ENCODE measurements around the gene PCDHGA6.
A peak's percentile ranks its signal among the peaks of the same experiment; 100 is the strongest.
"Not testable (repeated sequence)": the region's sequence is repeated elsewhere in the genome, so short reads cannot be mapped to it uniquely, and the experiment has no call there.

The PCDHGA6 gene

DNA sequence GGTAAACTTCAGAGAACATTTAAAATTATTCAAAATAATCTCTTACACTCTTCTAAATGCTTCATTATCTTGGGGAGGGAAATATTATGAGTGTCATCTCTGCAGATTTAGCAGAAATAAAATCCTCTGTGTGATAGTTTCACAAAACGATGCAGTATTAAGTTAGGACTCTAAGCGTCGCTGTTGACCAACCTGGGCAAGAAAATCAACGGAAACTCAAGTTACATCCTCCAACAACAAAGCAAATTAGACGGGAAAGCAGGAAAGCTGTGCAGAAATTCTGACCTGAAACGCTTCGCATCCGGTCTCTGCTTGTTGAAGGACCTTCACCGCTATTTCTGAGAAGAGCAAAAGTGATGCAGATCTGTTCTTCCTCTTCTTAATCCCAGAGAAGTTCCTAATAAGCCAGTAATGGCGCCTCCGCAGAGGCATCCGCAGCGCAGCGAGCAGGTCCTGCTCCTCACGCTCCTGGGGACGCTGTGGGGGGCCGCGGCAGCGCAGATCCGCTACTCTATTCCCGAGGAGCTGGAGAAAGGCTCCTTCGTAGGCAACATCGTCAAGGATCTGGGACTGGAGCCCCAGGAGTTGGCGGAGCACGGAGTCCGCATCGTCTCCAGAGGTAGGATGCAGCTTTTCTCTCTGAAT is at the start of gene PCDHGA6:
Gene PCDHGA6, plus strand, starts transcription at position 219 of the 645 bp plus-strand sequence. Its CDS starts 193 bp downstream, at position 412.
- no peak for DNase-seq

DNA sequence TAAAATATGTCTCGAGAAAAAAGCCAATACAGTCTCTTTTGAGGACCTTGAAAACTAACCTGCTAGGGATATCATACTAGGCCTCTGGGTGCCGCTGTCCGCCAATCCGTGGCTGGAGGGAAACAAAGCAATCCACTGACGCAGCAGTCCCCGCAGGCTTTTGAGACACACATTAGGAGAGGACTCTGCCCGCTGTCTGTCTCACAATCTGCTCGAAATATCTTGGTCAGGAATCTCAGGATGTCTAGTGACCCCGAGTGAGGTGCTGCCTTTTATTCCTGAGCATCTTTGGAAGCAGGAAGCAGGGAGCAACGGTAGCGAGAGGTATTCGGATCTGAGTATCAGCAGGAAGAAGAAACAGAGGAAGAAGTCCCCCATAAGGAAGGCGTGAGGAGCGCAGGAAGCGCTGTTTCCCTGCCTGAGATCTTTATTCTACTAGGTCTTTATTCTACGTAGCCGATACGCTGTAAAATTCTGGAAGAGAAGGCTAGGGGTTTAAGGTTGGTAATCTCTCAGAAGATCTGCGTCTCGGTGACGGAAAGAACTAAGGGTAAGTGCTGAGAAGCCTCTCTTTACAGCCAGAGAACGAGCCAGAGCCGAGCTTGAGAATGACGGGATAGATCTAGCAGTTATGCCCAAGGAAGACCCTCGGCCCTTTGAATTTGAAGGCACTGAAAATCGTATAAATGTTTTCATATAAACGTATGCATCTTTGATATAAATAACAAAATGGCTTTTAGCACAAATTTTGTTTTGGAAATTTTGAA is 47.4 kb upstream of the PCDHGA6 start:
- no peak for DNase-seq

DNA sequence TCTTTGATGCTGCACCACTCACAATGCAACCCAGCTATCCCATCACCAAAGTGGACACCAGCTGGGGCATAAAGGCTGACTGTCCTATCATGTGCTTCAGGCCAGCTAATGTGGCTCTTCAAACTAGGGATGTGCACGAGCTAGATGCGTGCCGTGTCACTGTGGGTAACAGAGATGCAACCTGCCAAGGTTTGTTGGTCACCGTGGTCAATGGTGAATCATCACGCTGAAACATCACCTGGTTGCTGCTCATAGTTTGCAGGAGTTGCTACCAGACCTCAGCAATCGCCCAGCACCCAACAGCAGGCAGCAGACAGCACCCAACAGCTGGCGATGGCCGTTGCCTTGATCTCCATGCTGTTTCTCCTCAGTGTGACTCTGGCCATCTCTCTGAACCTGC is 45.5 kb upstream of the PCDHGA6 start:
- DNase-seq, result no peak

DNA sequence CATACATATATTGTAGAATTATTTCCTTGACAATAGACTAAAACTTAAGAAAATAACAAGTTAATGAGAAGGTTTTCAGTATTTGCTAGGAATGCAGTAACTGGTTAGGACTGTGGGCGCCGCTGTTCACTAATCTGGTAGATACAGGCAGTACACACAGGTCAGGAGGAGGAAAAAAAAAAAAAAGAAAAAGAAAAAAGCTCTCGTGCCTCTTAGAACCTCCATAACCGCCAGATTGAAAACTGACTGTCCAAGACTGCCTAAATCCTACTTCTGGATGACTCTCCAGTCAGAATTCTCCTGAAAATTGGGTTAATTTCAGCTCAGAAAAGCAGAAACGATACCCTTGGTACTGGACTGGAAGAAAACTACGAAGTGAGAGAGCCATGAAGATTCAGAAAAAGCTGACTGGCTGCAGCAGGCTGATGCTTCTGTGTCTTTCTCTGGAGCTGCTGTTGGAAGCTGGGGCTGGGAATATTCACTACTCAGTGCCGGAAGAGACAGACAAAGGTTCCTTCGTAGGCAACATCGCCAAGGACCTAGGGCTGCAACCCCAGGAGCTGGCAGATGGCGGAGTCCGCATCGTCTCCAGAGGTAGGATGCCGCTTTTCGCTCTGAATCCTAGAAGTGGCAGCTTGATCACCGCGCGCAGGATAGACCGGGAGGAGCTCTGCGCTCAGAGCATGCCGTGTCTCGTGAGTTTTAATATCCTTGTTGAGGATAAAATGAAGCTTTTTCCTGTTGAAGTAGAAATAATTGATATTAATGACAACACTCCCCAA is 43.2 kb upstream of the PCDHGA6 start, which contains the start of gene PCDHGA1:
Gene PCDHGA1, plus strand, starts transcription at position 216 of the 782 bp plus-strand sequence.
- DNase-seq, result no peak

DNA sequence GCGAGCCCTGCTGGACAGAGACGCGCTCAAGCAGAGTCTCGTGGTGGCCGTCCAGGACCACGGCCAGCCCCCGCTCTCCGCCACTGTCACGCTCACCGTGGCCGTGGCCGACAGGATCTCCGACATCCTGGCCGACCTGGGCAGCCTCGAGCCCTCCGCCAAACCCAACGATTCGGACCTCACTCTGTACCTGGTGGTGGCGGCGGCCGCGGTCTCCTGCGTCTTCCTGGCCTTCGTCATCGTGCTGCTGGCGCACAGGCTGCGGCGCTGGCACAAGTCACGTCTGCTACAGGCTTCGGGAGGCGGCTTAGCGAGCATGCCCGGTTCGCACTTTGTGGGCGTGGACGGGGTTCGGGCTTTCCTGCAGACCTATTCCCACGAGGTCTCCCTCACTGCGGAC is 41.1 kb upstream of the PCDHGA6 start:
- not testable (repeated sequence) for DNase-seq

DNA sequence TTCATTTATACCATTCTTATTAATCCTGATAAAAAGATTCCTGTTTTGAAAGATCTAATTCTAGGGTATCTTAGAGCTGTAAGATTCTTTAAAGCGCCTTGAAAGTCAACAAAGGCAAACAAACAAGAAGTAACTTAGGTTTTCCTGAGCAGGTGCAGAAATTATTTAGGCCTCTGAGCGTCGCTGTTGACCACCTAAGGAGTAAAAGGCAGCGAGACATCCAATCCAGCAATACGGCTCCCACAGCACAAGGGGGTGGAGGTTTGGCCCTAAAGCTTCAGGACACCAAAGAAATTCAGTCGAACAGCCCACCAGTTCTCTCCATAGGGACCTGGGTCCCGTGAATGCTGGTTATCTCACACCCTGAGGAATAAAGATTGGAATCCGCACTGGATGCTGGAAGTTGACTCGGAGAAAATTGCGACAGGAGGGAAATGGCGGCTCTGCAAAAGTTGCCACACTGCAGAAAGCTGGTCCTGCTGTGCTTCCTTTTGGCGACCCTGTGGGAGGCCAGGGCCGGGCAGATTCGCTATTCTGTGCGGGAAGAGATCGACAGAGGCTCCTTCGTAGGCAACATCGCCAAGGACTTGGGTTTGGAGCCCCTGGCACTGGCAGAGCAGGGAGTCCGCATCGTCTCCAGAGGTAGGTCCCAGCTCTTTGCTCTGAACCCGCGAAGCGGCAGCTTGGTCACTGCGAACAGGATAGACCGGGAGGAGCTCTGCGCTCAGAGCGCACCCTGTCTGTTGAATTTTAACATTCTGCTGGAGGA is 35.0 kb upstream of the PCDHGA6 start, which contains the start of gene PCDHGA2:
Gene PCDHGA2, plus strand, starts transcription at position 223 of the 769 bp plus-strand sequence.
- no peak for DNase-seq

DNA sequence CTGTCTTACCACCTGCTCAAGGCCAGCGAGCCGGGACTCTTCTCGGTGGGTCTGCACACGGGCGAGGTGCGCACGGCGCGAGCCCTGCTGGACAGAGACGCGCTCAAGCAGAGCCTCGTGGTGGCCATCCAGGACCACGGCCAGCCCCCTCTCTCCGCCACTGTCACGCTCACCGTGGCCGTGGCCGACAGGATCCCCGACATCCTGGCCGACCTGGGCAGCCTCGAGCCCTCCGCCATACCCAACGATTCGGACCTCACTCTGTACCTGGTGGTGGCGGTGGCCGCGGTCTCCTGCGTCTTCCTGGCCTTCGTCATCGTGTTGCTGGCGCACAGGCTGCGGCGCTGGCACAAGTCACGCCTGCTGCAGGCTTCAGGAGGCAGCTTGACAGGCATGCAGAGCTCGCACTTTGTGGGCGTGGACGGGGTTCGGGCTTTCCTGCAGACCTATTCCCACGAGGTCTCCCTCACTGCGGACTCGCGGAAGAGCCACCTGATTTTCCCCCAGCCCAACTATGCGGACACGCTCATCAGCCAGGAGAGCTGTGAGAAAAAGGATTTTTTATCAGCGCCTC is 32.8 kb upstream of the PCDHGA6 start:
- not testable (repeated sequence) for DNase-seq

DNA sequence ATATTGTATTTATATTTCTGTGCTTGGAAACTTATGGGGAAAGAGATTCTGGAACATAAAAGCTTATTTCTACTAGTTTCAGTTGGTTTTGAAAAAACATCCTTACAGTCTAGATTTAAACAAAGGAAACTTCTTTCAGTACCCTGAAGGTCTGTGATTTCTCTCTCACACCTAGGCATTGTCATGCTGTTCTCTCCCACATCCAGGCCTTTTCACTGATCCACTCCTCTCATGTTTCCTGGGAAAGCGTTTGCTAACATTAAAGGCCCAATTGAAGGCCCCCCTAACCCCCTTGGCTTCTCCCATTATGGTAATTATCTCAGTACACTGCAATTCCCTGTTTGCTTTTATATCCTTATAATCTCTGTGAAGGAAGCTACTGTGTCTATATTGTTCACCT is 30.9 kb upstream of the PCDHGA6 start:
- DNase-seq, result no peak

DNA sequence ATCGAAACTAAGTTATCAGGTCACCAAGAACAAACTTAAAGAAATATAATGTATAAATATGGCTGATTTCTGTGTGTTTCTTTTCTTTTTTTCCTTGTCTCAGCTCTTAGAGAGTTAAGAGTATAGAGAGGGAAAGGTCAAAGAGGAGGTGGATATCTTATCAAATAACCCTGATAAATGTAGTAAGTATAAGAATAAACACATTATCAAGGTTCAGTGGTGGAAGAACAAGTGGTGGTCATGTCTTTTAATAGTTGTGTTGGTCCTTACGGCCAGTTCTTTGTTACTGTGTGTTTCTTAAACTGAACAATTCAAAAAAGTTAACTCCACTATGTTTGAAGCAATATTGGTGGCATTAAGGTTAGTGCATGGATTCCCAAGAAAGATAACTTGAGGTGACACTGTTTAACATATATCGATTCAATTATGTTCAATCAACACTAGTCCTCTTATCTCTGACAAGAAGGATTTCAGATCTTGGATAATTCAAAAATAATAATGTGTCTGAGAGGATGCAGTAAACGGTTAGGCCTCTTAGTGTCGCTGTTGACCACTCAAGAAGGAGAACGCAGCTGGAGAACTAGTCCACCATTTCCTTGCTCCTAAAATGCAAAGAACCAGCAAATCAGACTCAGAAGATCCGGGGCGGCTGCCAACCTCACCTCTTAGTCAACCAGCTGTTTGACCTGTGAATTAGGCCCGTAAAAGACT is 30.3 kb upstream of the PCDHGA6 start, which contains the start of gene PCDHGA3:
Gene PCDHGA3, plus strand, starts transcription at position 588 of the 711 bp plus-strand sequence. CDS start 205 bp downstream, outside the sequence.
- no peak for DNase-seq

DNA sequence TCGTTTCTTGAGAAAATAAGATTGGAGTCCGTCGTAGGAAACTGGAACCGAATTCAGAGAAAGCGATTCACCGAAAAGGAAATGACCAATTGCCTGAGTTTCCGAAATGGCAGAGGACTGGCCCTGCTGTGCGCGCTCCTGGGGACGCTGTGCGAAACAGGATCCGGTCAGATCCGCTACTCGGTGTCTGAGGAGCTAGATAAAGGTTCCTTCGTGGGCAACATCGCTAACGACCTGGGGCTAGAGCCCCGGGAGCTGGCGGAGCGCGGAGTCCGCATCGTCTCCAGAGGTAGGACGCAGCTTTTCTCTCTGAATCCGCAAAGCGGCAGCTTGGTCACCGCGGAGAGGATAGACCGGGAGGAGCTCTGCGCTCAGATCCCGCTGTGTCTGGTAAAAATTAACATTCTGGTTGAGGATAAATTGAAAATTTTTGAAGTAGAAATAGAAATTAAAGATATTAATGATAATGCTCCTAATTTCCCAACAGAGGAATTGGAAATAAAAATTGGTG is 29.7 kb upstream of the PCDHGA6 start:
- DNase-seq, result no peak

DNA sequence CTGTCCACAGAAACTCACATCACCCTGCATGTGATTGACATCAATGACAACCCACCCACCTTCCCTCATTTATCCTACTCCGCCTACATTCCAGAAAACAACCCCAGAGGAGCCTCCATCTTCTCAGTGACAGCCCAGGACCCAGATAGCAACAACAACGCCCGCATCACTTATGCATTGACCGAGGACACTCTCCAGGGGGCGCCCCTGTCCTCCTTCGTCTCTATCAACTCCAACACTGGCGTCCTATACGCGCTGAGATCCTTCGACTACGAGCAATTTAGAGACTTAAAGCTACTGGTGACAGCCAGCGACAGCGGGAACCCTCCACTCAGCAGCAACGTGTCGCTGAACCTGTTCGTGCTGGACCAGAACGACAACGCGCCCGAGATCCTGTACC is 28.4 kb upstream of the PCDHGA6 start:
- DNase-seq, result no peak

DNA sequence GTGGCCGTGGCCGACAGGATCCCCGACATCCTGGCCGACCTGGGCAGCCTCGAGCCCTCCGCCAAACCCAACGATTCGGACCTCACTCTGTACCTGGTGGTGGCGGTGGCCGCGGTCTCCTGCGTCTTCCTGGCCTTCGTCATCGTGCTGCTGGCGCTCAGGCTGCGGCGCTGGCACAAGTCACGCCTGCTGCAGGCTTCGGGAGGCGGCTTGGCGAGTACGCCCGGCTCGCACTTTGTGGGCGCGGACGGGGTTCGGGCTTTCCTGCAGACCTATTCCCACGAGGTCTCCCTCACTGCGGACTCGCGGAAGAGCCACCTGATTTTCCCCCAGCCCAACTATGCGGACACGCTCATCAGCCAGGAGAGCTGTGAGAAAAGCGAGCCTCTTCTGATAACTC is 27.7 kb upstream of the PCDHGA6 start:
- DNase-seq, result not testable (repeated sequence)

DNA sequence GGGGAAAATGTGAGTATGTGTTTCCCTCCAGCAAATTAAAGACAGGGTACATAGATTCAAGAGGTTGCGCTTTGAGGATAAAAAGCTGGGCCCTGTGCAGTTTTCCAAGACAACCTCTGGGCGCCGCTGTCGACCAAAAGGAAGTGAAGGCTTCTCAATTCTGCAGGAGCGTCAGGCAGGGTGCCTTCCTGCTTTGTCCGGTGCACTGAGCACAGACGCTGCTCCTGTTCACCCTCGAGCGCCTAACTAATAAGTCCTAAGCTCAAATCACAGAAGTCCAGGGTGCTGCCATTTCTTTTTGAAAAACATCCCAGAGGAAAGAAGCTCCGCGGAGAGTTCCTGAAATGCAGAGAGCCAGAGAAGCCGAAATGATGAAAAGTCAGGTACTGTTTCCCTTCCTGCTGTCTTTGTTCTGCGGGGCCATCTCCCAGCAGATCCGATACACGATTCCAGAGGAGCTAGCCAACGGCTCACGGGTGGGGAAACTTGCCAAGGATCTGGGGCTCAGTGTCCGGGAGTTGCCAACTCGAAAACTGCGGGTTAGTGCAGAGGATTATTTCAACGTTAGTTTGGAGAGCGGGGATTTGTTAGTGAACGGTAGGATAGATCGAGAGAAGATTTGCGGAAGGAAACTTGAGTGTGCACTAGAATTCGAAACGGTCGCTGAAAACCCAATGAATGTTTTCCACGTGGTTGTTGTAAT is 23.6 kb upstream of the PCDHGA6 start, which contains the start of gene PCDHGB1:
Gene PCDHGB1, plus strand, starts transcription at position 183 of the 703 bp plus-strand sequence. Its CDS starts 162 bp downstream, at position 345.
- DNase-seq, result peak; percentile 1

DNA sequence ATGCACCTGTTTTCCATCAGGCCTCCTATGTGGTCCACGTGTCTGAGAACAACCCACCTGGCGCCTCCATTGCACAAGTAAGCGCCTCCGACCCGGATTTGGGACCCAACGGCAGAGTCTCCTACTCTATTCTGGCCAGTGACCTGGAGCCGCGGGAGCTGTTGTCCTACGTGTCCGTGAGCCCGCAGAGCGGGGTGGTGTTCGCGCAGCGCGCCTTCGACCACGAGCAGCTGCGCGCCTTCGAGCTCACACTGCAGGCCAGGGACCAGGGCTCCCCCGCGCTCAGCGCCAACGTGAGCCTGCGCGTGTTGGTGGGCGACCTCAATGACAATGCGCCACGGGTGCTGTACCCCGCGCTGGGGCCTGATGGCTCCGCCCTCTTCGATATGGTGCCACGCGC is 22.1 kb upstream of the PCDHGA6 start:
- no peak for DNase-seq

DNA sequence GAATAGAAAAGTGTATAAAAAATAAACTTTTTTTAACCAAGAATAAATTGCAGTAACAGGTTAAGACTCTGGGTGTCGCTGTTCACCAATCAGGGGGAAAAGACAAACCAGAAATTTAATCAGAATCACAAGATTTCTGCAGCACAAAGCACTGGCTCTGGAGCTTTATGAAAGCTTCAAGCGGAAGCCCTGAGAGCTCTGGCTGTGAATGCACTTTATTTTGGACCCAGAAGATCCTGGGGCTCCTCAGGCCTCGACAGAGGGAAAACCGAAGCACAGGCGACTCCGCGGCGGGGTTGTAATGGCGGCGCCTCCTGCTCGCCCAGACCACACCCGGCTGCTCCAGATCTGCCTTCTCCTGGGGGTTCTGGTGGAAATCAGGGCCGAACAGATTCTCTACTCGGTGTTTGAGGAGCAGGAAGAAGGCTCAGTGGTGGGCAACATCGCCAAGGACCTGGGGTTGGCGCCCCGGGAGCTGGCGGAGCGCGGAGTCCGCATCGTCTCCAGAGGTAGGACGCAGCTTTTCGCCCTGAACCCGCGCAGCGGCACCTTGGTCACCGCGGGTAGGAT is 18.7 kb upstream of the PCDHGA6 start, which contains the start of gene PCDHGA4:
Gene PCDHGA4, plus strand, starts transcription at position 122 of the 570 bp plus-strand sequence. Its CDS starts 87 bp downstream, at position 209.
- no peak for DNase-seq

DNA sequence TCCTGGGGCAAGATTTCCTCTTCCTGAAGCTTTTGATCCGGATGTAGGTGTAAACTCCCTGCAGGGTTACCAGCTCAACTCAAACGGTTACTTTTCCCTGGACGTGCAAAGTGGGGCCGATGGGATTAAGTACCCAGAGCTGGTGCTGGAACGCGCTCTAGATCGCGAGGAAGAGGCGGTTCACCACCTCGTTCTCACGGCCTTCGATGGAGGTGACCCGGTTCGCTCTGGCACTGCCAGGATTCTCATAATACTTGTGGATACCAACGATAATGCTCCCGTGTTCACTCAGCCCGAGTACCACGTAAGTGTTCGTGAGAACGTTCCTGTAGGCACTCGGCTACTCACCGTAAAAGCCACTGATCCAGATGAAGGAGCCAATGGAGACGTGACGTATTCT is 18.1 kb upstream of the PCDHGA6 start:
- DNase-seq, result no peak

DNA sequence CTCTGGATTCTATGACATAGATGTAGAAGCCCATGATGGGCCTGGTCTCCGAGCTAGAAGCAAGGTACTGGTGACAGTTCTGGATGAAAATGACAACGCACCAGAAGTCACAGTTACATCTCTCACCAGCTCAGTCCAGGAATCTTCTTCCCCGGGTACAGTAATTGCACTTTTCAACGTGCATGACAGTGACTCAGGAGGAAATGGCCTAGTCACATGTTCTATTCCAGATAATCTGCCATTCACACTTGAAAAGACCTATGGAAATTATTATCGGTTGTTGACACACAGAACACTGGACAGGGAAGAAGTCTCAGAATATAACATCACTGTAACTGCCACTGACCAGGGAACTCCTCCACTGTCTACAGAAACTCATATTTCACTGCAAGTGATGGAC is 17.6 kb upstream of the PCDHGA6 start:
- DNase-seq, result no peak

DNA sequence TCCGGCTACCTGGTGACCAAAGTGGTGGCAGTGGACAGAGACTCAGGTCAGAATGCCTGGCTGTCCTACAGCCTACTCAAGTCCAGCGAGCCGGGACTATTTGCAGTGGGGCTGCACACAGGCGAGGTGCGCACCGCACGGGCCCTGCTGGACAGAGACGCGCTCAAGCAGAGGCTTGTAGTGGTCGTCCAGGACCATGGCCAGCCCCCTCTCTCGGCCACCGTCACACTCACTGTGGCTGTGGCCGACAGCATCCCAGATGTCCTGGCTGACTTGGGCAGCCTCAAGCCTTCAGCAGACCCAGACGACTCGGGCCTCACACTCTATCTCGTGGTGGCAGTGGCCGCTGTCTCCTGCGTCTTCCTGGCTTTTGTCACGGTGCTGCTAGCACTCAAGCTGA is 16.7 kb upstream of the PCDHGA6 start:
- DNase-seq, result no peak

DNA sequence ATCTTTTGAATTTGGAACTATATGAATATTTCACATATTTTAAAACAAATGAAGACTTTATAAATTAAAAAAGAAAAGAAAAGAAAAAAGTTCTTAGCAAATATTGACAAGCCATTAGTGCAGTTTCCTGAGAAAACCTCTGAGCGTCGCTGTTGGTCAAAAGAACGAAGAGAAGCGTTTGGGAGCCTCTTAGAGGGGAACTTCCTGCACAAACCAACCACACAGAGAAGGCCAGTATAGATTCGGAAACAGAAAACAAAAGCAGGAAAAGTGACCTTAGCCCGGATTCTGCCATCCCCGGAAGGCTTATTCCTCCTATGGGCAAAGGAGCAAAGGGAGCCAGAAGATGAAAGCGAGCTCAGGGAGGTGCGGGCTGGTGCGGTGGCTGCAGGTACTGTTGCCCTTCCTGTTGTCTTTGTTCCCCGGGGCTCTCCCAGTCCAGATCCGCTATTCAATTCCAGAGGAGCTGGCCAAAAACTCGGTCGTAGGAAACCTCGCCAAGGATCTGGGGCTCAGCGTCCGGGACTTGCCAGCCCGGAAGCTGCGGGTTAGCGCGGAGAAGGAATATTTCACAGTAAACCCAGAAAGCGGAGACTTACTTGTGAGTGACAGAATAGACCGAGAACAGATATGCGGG is 13.8 kb upstream of the PCDHGA6 start, which contains the start of gene PCDHGB2:
Gene PCDHGB2, plus strand, starts transcription at position 205 of the 637 bp plus-strand sequence. Its CDS starts 142 bp downstream, at position 347.
- DNase-seq, result peak; percentile 29
